BJ (cell line): ENCODE results near the gene KIAA2012. TPM values are rescaled to one million over a fixed set of nuclear protein-coding genes. Genes with fewer than 3 reads are reported as not detected.

Source experiments
- CTCF ChIA-PET: fragments of 350-600 bp; formaldehyde crosslinking; extraction: SDS; loops from one replicate; lab custom pipeline; 2021; ENCODE audit warnings: antibody characterized with exemption, inconsistent platforms; lab: Yijun Ruan, JAX
- POLR2A ChIA-PET: fragments of 300-600 bp; sonication (Branson Sonifier 250); formaldehyde crosslinking; extraction: SDS; loops from one replicate; lab custom pipeline; 2021; ENCODE audit warnings: antibody characterized with exemption; lab: Charles Lee
- DNase-seq: peaks from one replicate; pipeline ENCODE4 v3.0.0-alpha.2; 2011; ENCODE audit warnings: low read depth
- H3K27me3 ChIP-seq: 2 replicates; pipeline ENCODE4 v1.6.0; 2011; ENCODE audit warnings: low read length; ENCODE audit not compliant: control insufficient read depth, insufficient read depth
- H3K36me3 ChIP-seq: 2 replicates; pipeline ENCODE4 v1.5.1; 2011; ENCODE audit warnings: low read length; ENCODE audit not compliant: control insufficient read depth, insufficient read depth
- H3K4me3 ChIP-seq: 2 replicates; pipeline ENCODE4 v1.5.1; 2011; ENCODE audit warnings: low read depth, mild to moderate bottlenecking, control low read depth, low read length
- CTCF ChIP-seq: IDR thresholded peaks from 2 replicates; pipeline ENCODE4 v1.5.1; 2011; ENCODE audit warnings: low read depth, mild to moderate bottlenecking, control low read depth, inconsistent platforms, low read length, moderate library complexity; ENCODE audit not compliant: insufficient read depth
- polyA plus RNA-seq: library from polyadenylated mRNA; depleted of rRNA; stranded (reverse); fragments of >200 nt; gene quantifications from 2 replicates; pipeline ENCODE4 v1.2.3, GENCODE V29; 2011

Gene KIAA2012
- polyA plus RNA-seq, 1 experiment, result 0.13 TPM

GRCh38 chr2:202071107-202071506, 1.9 kb upstream of the KIAA2012 start:
- H3K27me3 ChIP-seq, result no peaks in the 10 kb centered on the region
- no peak for TF ChIP-seq CTCF
- CTCF ChIA-PET, result interaction anchor here (1.7 kb wide), 1 partner anchor 9 kb away, joined by 3 read pairs; no protein-coding TSS in a partner anchor
- no peak overlapping the region for H3K4me3 ChIP-seq
- POLR2A ChIA-PET, result no interaction called here
- H3K36me3 ChIP-seq, result no peaks in the 10 kb centered on the region
- DNase-seq, result no peak

DNA sequence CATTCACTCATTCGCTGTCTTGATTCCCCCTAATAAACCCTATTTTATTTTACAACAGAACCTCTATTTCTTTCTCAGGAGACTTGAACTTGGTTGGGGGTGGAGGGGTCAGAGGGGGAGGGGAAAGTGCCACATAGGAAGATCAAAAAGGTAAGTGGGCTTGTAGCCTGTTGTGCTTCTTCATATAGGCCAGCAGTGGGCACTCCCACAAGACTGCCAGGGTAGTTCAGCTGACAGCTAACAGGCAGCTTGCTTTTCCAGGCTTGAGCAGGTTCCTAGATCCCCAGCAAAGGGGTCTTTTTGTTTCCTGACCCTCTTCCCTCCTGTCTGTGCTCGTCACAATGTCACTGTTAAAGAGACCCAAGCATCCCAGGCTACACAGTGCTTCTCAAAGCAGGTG, 829 bp upstream of the KIAA2012 start:
- H3K4me3 ChIP-seq, result no peak overlapping the region
- no peak for DNase-seq
- no peaks in the 10 kb centered on the region for H3K27me3 ChIP-seq
- POLR2A ChIA-PET, result no interaction called here
- H3K36me3 ChIP-seq, result no peaks in the 10 kb centered on the region
- CTCF ChIA-PET, result interaction anchor here (1.0 to 1.4 kb wide), 2 partner anchors 9 to 401 kb away, joined by 3 read pairs; no protein-coding TSS in a partner anchor
- TF ChIP-seq CTCF, result peak; percentile 25; the same call in 1 of the 2 replicates

DNA sequence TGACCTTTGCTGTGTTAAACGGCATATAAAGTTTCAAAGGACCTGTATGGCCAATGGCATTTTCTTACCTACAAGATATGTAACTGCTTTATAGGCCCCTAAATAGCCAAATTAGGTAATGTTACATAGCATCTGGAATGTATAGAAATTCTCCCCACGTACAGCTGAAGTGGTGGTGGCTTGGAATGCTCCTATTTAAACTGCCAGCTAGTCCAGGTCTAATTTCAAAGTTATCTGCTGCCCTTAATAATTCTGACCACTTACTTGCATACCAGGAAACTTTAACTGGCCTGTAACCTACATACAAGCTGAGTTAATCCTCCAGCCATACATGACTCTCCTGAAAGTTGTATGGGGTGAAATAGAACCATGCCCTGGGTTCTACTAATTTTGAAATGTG, 1.3 kb downstream of the KIAA2012 start:
- ChIA-PET POLR2A (no interaction called here), CTCF (interaction anchor here (1.4 kb wide), 1 partner anchor 11 kb away, joined by 4 read pairs; no protein-coding TSS in a partner anchor)
- Histone ChIP-seq H3K27me3 (no peaks in the 10 kb centered on the region), H3K36me3 (no peaks in the 10 kb centered on the region), H3K4me3 (no peak overlapping the region)
- no peak for TF ChIP-seq CTCF
- no peak for DNase-seq

DNA sequence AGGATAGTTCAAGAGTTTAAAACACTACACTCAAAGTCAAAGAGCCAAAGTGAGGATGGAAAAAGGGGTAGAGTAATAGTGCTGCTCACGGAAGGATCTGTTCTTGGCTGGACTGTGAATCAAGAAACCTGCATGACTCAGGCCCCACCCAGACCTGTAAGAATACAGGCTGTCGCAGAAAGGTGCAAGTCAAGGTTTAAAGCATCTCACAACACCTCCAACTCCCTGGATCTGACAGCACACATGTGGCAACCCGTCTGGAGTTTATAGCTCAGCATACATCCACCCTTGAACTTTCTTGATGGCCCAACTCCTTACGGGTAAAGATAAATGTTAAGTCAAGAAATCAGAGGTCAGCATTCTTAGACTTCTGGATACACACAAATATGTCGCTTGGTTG, 6.3 kb downstream of the KIAA2012 start:
- no peak for TF ChIP-seq CTCF
- no peaks in the 10 kb centered on the region for H3K27me3 ChIP-seq
- no peak for DNase-seq
- ChIA-PET POLR2A (no interaction called here), CTCF (interaction anchor here (0.6 to 1.5 kb wide), 3 partner anchors 10 to 153 kb away, joined by 3 to 4 read pairs (median 3); no protein-coding TSS in a partner anchor)
- no peak overlapping the region for H3K4me3 ChIP-seq
- H3K36me3 ChIP-seq, result no peaks in the 10 kb centered on the region

DNA sequence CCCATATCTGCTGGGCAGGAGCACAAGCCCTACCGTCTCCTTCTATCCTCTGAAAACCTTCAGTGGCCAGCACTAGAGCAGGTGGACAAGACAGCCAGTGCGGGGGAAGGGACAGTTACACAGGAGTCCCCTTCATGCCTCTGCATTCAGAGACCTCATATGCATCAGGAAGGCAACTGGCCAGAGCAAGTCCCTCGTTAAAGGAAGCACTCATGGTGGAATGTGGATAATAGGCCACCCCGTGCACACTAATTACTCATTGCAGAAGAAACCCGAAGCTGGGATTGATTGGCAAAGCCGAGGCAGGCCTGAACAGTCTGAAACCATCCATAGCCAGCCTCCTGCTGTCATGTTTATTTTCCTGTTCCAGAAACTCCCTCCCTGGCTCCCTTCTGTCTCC, 11.2 kb downstream of the KIAA2012 start:
- CTCF ChIA-PET, result no interaction called here

More for the DNA sequence above, 11.2 kb downstream of the KIAA2012 start:
- H3K36me3 ChIP-seq, result no peaks in the 10 kb centered on the region
- DNase-seq, result no peak
- no peaks in the 10 kb centered on the region for H3K27me3 ChIP-seq
- POLR2A ChIA-PET, result no interaction called here
- H3K4me3 ChIP-seq, result no peak overlapping the region
- TF ChIP-seq CTCF, result no peak
